ENCODE data around the gene MGAT5.
A peak's percentile ranks its signal among the peaks of the same experiment; 100 is the strongest.

Gene MGAT5

GRCh38 chr2:134257965-134258683 lies 4.3 kb downstream of the MGAT5 start:
- DNase-seq: no peak

- DNase-seq: peak; percentile 63
Measured at GRCh38 chr2:134258684-134259388, 5.0 kb downstream of the MGAT5 start.

GRCh38 chr2:134259571-134259970 lies 5.7 kb downstream of the MGAT5 start:
- no peak for DNase-seq

- DNase-seq: no peak
Measured at GRCh38 chr2:134259994-134260393, 6.1 kb downstream of the MGAT5 start.

- DNase-seq: no peak
Measured at GRCh38 chr2:134260713-134261112, 6.8 kb downstream of the MGAT5 start.

- DNase-seq: no peak
Measured at GRCh38 chr2:134261398-134262131, 7.7 kb downstream of the MGAT5 start.

- peak; percentile 39 for DNase-seq
Measured at GRCh38 chr2:134262684-134263083, 8.8 kb downstream of the MGAT5 start.

GRCh38 chr2:134268265-134268664 lies 14.4 kb downstream of the MGAT5 start:
- DNase-seq: no peak

- no peak for DNase-seq
Measured at GRCh38 chr2:134269230-134269629, 15.4 kb downstream of the MGAT5 start.

- DNase-seq: no peak
Measured at GRCh38 chr2:134269972-134270735, 16.3 kb downstream of the MGAT5 start.

GRCh38 chr2:134271758-134272157 lies 17.9 kb downstream of the MGAT5 start:
- DNase-seq: no peak

GRCh38 chr2:134272806-134273205 lies 18.9 kb downstream of the MGAT5 start:
- DNase-seq: no peak

GRCh38 chr2:134273256-134273983 lies 19.5 kb downstream of the MGAT5 start:
- DNase-seq: no peak

GRCh38 chr2:134274121-134274520 lies 20.2 kb downstream of the MGAT5 start:
- DNase-seq: no peak

- DNase-seq: peak; percentile 76
Measured at GRCh38 chr2:134275058-134275862, 21.4 kb downstream of the MGAT5 start.

GRCh38 chr2:134276381-134277172 lies 22.7 kb downstream of the MGAT5 start:
- no peak for DNase-seq

GRCh38 chr2:134277223-134277622 lies 23.4 kb downstream of the MGAT5 start:
- no peak for DNase-seq

- no peak for DNase-seq
Measured at GRCh38 chr2:134278553-134278952, 24.7 kb downstream of the MGAT5 start.

GRCh38 chr2:134279417-134279816 lies 25.5 kb downstream of the MGAT5 start:
- DNase-seq: no peak

GRCh38 chr2:134280231-134280630 lies 26.4 kb downstream of the MGAT5 start:
- no peak for DNase-seq

GRCh38 chr2:134280726-134281125 lies 26.9 kb downstream of the MGAT5 start:
- DNase-seq: no peak
